COLO668 (cell line): Measurements from ENCODE around the gene KATNA1.
"Not testable (repeated sequence)": the region's sequence is repeated elsewhere in the genome, so short reads cannot be mapped to it uniquely, and the experiment has no call there.

Experiments
- DNase-seq: peaks from one replicate; lab custom pipeline; 2025; ENCODE audit not compliant: unreplicated experiment; lab: John Stamatoyannopoulos, UW

The KATNA1 gene

GRCh38 chr6:149648148-149649145, at the start of gene KATNA1:
KATNA1 (minus strand) TSS chr6:149648714; CDS start chr6:149638547, 10,167 bp downstream.
- peak; percentile 92 for DNase-seq

GRCh38 chr6:149698175-149698574, 49.7 kb upstream of the KATNA1 start:
- no peak for DNase-seq

GRCh38 chr6:149696901-149697300, 48.4 kb upstream of the KATNA1 start:
- DNase-seq: no peak

GRCh38 chr6:149694921-149695320, 46.4 kb upstream of the KATNA1 start:
- DNase-seq: no peak

- no peak for DNase-seq
These were observed 42.7 kb upstream of the KATNA1 start for GRCh38 chr6:149691201-149691600.

- DNase-seq: no peak
These were observed 37.7 kb upstream of the KATNA1 start for GRCh38 chr6:149686230-149686629.

GRCh38 chr6:149683256-149683859, 34.8 kb upstream of the KATNA1 start:
- no peak for DNase-seq

- not testable (repeated sequence) for DNase-seq
These were observed 33.3 kb upstream of the KATNA1 start for GRCh38 chr6:149681845-149682244.

GRCh38 chr6:149681209-149681608, 32.7 kb upstream of the KATNA1 start:
- no peak for DNase-seq

- DNase-seq: no peak
These were observed 32.0 kb upstream of the KATNA1 start for GRCh38 chr6:149680503-149680902.

- DNase-seq: not testable (repeated sequence)
These were observed 23.8 kb upstream of the KATNA1 start for GRCh38 chr6:149672265-149672664.

- DNase-seq: no peak
These were observed 11.5 kb upstream of the KATNA1 start for GRCh38 chr6:149660028-149660427.

GRCh38 chr6:149657441-149657840, 8.9 kb upstream of the KATNA1 start:
- DNase-seq: no peak

GRCh38 chr6:149651056-149651455, 2.5 kb upstream of the KATNA1 start:
- no peak for DNase-seq

GRCh38 chr6:149646599-149646998, 1.9 kb downstream of the KATNA1 start:
- no peak for DNase-seq

- DNase-seq: no peak
These were observed 5.5 kb downstream of the KATNA1 start for GRCh38 chr6:149642829-149643580.

- DNase-seq: no peak
These were observed 12.4 kb downstream of the KATNA1 start for GRCh38 chr6:149636124-149636523.

- DNase-seq: no peak
These were observed 14.2 kb downstream of the KATNA1 start for GRCh38 chr6:149634315-149634714.

GRCh38 chr6:149628875-149629510, 19.5 kb downstream of the KATNA1 start:
- DNase-seq: no peak

- DNase-seq: no peak
These were observed 20.8 kb downstream of the KATNA1 start for GRCh38 chr6:149627672-149628071.

GRCh38 chr6:149615805-149616204, 32.7 kb downstream of the KATNA1 start:
- DNase-seq: no peak
